Neutrophil (primary cell): ENCODE results near the gene TEX264.

Source experiments
- H3K27ac ChIP-seq: fragments of 200-600 bp; sonication (generic); 2 replicates; pipeline ENCODE4 v1.5.1; 2016; ENCODE audit warnings: mild to moderate bottlenecking, moderate library complexity
- H3K27me3 ChIP-seq: fragments of 200-600 bp; sonication (generic); 2 replicates; pipeline ENCODE4 v1.6.0; 2016; ENCODE audit warnings: mild to moderate bottlenecking
- H3K36me3 ChIP-seq: fragments of 200-600 bp; sonication (generic); 2 replicates; pipeline ENCODE4 v1.5.1; 2017
- H3K4me1 ChIP-seq, 2 experiments: fragments of 200-600 bp in 1 of 2; sonication (generic) in 1 of 2; 1 replicate in 1 of 2; 2 replicates in 1 of 2; pipeline versions ENCODE4 v1.5.1 to v1.6.1; 2013 to 2016; ENCODE audit warnings: low read depth in 1 of 2, low read length in 1 of 2, mild to moderate bottlenecking in 1 of 2, moderate library complexity in 1 of 2; ENCODE audit not compliant: control insufficient read depth in 1 of 2, insufficient read depth in 1 of 2
- H3K4me3 ChIP-seq, 2 experiments: fragments of 200-600 bp in 1 of 2; sonication (generic) in 1 of 2; 1 replicate in 1 of 2; 2 replicates in 1 of 2; pipeline ENCODE4 v1.5.1; 2013 to 2016; ENCODE audit warnings: low read depth in 1 of 2, low read length in 1 of 2, mild to moderate bottlenecking in 1 of 2, moderate library complexity in 1 of 2
- H3K9me3 ChIP-seq: fragments of 200-600 bp; sonication (generic); 2 replicates; pipeline ENCODE4 v1.5.1; 2016
- TF ChIP-seq, protein P1 (sequence below): fragments of 200-600 bp; sonication (generic); IDR thresholded peaks from 2 replicates; pipeline ENCODE4 v1.5.1; 2016; ENCODE audit warnings: antibody characterized with exemption

Gene TEX264

GRCh38 chr3:51678186-51678585 lies 7.1 kb downstream of the TEX264 start:
- TF ChIP-seq, protein P1, sequence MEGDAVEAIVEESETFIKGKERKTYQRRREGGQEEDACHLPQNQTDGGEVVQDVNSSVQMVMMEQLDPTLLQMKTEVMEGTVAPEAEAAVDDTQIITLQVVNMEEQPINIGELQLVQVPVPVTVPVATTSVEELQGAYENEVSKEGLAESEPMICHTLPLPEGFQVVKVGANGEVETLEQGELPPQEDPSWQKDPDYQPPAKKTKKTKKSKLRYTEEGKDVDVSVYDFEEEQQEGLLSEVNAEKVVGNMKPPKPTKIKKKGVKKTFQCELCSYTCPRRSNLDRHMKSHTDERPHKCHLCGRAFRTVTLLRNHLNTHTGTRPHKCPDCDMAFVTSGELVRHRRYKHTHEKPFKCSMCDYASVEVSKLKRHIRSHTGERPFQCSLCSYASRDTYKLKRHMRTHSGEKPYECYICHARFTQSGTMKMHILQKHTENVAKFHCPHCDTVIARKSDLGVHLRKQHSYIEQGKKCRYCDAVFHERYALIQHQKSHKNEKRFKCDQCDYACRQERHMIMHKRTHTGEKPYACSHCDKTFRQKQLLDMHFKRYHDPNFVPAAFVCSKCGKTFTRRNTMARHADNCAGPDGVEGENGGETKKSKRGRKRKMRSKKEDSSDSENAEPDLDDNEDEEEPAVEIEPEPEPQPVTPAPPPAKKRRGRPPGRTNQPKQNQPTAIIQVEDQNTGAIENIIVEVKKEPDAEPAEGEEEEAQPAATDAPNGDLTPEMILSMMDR, result no peak
- Histone ChIP-seq H3K27ac (no peak overlapping the region), H3K27me3 (no peaks in the 10 kb centered on the region), H3K36me3 (no peaks in the 10 kb centered on the region), H3K4me3 (no peak overlapping the region), H3K9me3 (no peaks in the 10 kb centered on the region), H3K4me1 (peaks cover 28 to 32% of the 10 kb centered on the region in 2 experiments)

DNA sequence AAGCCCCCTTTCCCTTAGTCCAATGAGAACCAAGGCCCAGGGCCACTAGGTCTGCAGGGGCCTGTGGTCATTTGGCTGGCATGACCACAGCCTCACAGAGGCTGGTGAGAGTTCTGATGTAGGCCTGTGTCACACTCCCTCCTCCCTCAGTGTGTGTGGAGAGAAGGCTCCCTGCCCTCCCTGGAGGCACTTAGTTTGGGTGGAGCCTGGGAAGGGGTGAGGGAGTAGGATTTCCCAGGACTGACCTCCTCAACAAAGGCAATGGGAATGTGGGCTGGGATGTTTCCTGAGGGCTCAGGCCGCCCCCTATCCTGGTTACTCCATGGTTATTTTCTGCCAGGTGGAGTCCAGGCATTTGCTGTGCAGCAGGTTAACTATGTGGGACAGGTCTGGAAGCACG lies 7.6 kb downstream of the TEX264 start:
- Histone ChIP-seq H3K27ac (no peak overlapping the region), H3K4me1 (peaks cover 28 to 32% of the 10 kb centered on the region in 2 experiments), H3K4me3 (no peak overlapping the region), H3K9me3 (no peaks in the 10 kb centered on the region), H3K27me3 (no peaks in the 10 kb centered on the region), H3K36me3 (no peaks in the 10 kb centered on the region)
- TF ChIP-seq, protein P1, result no peak

GRCh38 chr3:51679318-51679717 lies 8.3 kb downstream of the TEX264 start:
- Histone ChIP-seq H3K36me3 (peaks cover 2% of the 10 kb centered on the region), H3K27me3 (no peaks in the 10 kb centered on the region), H3K4me3 (no peak overlapping the region), H3K27ac (no peak overlapping the region), H3K9me3 (no peaks in the 10 kb centered on the region), H3K4me1 (peaks cover 28 to 32% of the 10 kb centered on the region in 2 experiments)
- TF ChIP-seq, protein P1, result no peak

- TF ChIP-seq, protein P1, result no peak
- no peaks in the 10 kb centered on the region for H3K27me3 ChIP-seq
- no peak overlapping the region for H3K27ac ChIP-seq
- no peaks in the 10 kb centered on the region for H3K9me3 ChIP-seq
- H3K36me3 ChIP-seq, result peaks cover 6% of the 10 kb centered on the region
- peaks cover 28 to 32% of the 10 kb centered on the region in 2 experiments for H3K4me1 ChIP-seq
- H3K4me3 ChIP-seq, result no peak overlapping the region
Observed at GRCh38 chr3:51679777-51680176, 8.7 kb downstream of the TEX264 start.

DNA sequence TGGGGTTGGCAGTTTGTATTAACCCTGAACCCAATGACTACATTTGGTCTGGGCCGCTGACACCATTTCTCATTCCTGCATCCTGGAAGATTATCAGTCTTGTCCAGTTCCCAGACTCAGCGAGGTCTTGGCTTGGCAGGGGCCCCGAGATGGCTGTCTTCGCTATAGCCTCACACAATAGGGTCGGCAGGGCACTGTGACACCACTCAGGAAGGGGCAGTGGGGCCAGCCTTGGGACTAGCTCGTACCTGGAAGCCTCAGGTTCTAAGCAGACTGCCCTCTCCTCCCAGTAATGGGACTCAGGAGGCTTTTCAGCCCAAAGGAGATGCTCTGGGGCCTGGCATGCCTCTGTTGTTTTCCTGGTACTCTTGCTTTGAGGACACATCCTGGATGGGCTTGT lies 9.1 kb downstream of the TEX264 start:
- Histone ChIP-seq H3K27ac (no peak overlapping the region), H3K27me3 (no peaks in the 10 kb centered on the region), H3K4me3 (no peak overlapping the region), H3K4me1 (peaks cover 27 to 31% of the 10 kb centered on the region in 2 experiments), H3K9me3 (no peaks in the 10 kb centered on the region), H3K36me3 (peaks cover 10% of the 10 kb centered on the region)
- TF ChIP-seq, protein P1, result no peak
